Upper lobe of right lung (tissue), 1 donor: Measurements from ENCODE around the gene BOC. TPM values are rescaled to one million over a fixed set of nuclear protein-coding genes. Genes with fewer than 3 reads are reported as not detected.

ENCODE experiments used
- ATAC-seq: fragments of 200-7000 bp; cut with Tn5 transposase; one replicate; pipeline ENCODE4 v1.9.1; 2020; ENCODE audit warnings: mild to moderate bottlenecking, moderate library complexity
- DNase-seq: peaks from one replicate; pipeline ENCODE4 v3.0.0-alpha.2; 2020
- H3K27ac ChIP-seq: fragments of 200-600 bp; one replicate; pipeline ENCODE4 v1.8.0; 2022
- H3K27me3 ChIP-seq: fragments of 200-600 bp; one replicate; pipeline ENCODE4 v1.8.0; 2022; ENCODE audit warnings: mild to moderate bottlenecking
- H3K36me3 ChIP-seq: fragments of 200-600 bp; one replicate; pipeline ENCODE4 v1.8.0; 2022
- H3K4me1 ChIP-seq: fragments of 200-600 bp; one replicate; pipeline ENCODE4 v1.8.0; 2022
- H3K4me3 ChIP-seq: fragments of 200-600 bp; one replicate; pipeline ENCODE4 v1.8.0; 2022; ENCODE audit warnings: mild to moderate bottlenecking
- H3K9me3 ChIP-seq: fragments of 200-600 bp; one replicate; pipeline ENCODE4 v1.8.0; 2022
- intact Hi-C: fragments of 100-400 bp; cut with DNase I; formaldehyde crosslinking; loops from one replicate; pipeline ENCODE4 v1.11.0; 2022
- total RNA-seq: library from RNA; stranded (reverse); fragmentation: NEBNext Ultra II Directional; extraction: Animal tissue kit (Norgen Biotek cat#: 25700); gene quantifications from one replicate; pipeline ENCODE4 v1.2.1, GENCODE V29; 2021
- TF ChIP-seq, protein P1 (sequence below): fragments of 200-600 bp; IDR thresholded peaks from one replicate; pipeline ENCODE4 v1.8.0; 2022; ENCODE audit warnings: antibody characterized with exemption
- donor health status: DM: no; HTN: yes; CAD: no; lungs with severe emphysema.

Gene BOC
- total RNA-seq, 1 donor from 2014 or later, result 6.1 TPM

DNA sequence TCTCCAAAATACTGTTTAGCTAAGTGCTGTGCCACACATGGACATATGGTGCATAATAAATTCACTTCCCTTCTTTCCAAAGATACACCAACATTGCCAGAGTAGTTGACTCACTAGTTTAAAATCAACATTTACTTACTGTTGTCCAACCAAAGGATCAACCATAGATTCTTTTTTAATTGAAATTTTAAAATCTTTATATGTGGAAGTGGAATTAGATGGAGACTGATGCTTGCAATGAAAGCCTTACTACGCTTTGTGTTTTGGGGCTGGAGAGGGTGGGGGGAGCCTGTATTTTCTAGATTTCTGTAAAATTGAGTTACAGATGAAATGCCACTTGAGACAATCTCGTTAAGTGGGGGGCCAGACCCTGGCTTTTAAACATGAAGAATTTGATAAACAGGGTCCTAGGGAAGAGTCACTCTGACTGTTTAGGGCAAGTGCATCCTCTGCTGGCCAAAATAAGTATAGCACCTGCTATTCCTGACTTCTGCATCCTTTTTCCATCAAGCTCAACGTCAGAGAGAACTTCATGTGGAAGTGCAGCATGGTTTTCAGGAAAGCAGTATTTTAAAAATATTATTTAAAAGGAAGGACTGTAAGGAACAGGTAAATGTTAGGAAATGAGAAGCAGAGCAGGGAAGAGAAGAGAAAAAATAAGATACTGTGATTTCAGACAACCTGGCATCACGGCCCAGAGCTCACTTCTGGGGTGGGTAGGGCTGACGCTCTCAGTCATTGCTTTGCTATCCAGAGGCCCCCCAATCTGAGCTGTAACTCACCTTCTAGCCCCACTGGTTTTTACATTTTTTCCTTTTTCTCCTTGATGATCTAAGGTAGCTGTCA lies 76.7 kb downstream of the BOC start:
- DNase-seq (no peak), ATAC-seq (peak; percentile 76)
- no peaks in the 10 kb centered on the region for H3K36me3 ChIP-seq
- no peak overlapping the region for H3K27ac ChIP-seq
- no peaks in the 10 kb centered on the region for H3K27me3 ChIP-seq
- TF ChIP-seq, protein P1, sequence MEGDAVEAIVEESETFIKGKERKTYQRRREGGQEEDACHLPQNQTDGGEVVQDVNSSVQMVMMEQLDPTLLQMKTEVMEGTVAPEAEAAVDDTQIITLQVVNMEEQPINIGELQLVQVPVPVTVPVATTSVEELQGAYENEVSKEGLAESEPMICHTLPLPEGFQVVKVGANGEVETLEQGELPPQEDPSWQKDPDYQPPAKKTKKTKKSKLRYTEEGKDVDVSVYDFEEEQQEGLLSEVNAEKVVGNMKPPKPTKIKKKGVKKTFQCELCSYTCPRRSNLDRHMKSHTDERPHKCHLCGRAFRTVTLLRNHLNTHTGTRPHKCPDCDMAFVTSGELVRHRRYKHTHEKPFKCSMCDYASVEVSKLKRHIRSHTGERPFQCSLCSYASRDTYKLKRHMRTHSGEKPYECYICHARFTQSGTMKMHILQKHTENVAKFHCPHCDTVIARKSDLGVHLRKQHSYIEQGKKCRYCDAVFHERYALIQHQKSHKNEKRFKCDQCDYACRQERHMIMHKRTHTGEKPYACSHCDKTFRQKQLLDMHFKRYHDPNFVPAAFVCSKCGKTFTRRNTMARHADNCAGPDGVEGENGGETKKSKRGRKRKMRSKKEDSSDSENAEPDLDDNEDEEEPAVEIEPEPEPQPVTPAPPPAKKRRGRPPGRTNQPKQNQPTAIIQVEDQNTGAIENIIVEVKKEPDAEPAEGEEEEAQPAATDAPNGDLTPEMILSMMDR, result peak; percentile 99
- H3K4me3 ChIP-seq, result no peak overlapping the region
- H3K9me3 ChIP-seq, result no peaks in the 10 kb centered on the region
- intact Hi-C loops, result loop anchor here (5.0 to 10.0 kb wide), 2 partner anchors 151 to 233 kb away; no protein-coding TSS in a partner anchor
- no peaks in the 10 kb centered on the region for H3K4me1 ChIP-seq

DNA sequence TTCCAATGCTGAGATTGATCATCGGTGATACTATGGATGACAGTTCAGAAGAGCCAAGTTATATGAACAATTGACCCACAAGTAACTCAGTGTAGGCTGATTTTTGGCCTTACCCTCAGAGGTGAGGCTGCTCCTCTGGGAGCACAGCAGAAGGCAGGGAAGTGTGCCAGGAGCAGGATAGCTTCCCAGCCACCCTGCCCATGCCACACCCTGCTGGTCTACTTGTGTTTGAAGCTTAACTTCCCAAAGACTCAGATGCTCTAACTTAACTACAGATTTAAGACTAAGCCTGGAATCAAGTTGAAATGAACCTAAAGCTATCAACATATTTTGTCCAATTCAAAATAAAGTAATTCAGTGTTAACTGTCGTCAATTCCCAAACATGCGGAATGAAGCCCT lies 77.5 kb downstream of the BOC start:
- Histone ChIP-seq H3K9me3 (no peaks in the 10 kb centered on the region), H3K27me3 (no peaks in the 10 kb centered on the region), H3K36me3 (no peaks in the 10 kb centered on the region), H3K4me3 (no peak overlapping the region), H3K4me1 (no peaks in the 10 kb centered on the region), H3K27ac (no peak overlapping the region)
- intact Hi-C loops, result loop anchor here (5.0 to 10.0 kb wide), 2 partner anchors 152 to 234 kb away; no protein-coding TSS in a partner anchor
- no peak for DNase-seq
- ATAC-seq, result no peak
- TF ChIP-seq, protein P1, result no peak

DNA sequence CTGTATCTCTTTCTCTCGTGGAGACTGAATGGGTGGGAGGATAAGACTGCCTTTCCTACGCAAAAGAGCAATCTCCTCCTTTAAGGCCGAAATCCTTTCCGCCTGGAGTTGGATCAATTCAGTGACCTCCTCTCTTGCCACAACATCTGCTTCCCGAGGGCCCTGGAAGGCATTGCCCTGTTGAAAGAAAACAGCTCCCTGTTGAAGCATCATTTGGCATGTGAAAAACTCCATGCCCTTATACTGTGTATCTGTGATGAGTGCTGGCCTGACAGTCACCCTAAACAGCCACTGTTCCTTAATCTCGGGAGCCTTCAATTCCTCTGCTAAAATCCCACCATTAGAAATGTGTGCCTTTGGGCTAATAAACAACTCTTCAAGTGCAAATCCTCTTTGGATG lies 80.2 kb downstream of the BOC start:
- intact Hi-C loops, result no loop called here

GRCh38 chr3:113292933-113293332 lies 81.6 kb downstream of the BOC start:
- no peaks in the 10 kb centered on the region for H3K27me3 ChIP-seq
- ATAC-seq (no peak), DNase-seq (no peak)
- no peaks in the 10 kb centered on the region for H3K36me3 ChIP-seq
- intact Hi-C loops, result no loop called here
- TF ChIP-seq, protein P1, result no peak
- H3K27ac ChIP-seq, result no peak overlapping the region
- no peaks in the 10 kb centered on the region for H3K9me3 ChIP-seq
- H3K4me1 ChIP-seq, result no peaks in the 10 kb centered on the region
- H3K4me3 ChIP-seq, result no peak overlapping the region

More for the DNA sequence above, 80.2 kb downstream of the BOC start:
- H3K27me3 ChIP-seq, result no peaks in the 10 kb centered on the region
- ATAC-seq, result no peak
- H3K36me3 ChIP-seq, result no peaks in the 10 kb centered on the region
- TF ChIP-seq, protein P1, result no peak
- H3K4me1 ChIP-seq, result no peaks in the 10 kb centered on the region
- H3K4me3 ChIP-seq, result no peak overlapping the region
- H3K27ac ChIP-seq, result no peak overlapping the region
- no peak for DNase-seq
- H3K9me3 ChIP-seq, result no peaks in the 10 kb centered on the region

DNA sequence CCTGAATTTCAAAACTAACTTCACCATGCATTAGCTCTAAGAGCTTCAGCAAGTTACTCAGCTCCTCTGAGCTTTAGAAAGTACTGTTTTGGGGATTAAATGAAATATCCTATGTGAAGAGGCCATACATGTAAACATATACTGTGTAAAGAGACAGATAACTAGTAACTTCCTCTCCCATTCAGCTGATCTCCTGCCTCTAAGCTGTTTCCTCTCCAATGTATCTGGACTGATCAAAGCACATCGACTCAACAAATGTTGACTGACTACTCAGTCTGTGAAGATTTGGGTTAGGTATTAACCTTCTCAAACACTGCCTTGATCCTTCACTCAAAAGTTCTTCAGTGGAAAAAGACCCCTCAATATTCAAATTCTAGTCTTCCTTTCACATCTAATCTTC lies 82.0 kb downstream of the BOC start:
- Histone ChIP-seq H3K36me3 (no peaks in the 10 kb centered on the region), H3K4me1 (no peaks in the 10 kb centered on the region), H3K27me3 (no peaks in the 10 kb centered on the region), H3K27ac (no peak overlapping the region), H3K9me3 (no peaks in the 10 kb centered on the region), H3K4me3 (no peak overlapping the region)
- intact Hi-C loops, result no loop called here
- DNase-seq, result no peak
- TF ChIP-seq, protein P1, result no peak
- no peak for ATAC-seq
